ENCODE data around the gene PLA2G2F.

PLA2G2F gene

GRCh38 chr1:20138961-20139550 is at the start of gene PLA2G2F:
Gene PLA2G2F, plus strand, starts transcription at chr1:20139323. Its CDS starts 105 bp downstream, at chr1:20139428.
- POLR2A ChIA-PET = no interaction called here
- CTCF ChIA-PET = no interaction called here
- TF ChIP-seq FOXK2 (IDR thresholded peaks at IDR 0.05) (no peak), ZNF384 (IDR thresholded peaks at IDR 0.05) (no peak), SP1 (IDR thresholded peaks at IDR 0.05) (no peak), ELF4 (IDR thresholded peaks at IDR 0.05) (no peak), SUZ12 (IDR thresholded peaks at IDR 0.05) (no peak), ARNT (IDR thresholded peaks at IDR 0.05) (no peak), LEF1 (IDR thresholded peaks at IDR 0.05; ENCODE audit: borderline replicate concordance) (no peak), HDGF (IDR thresholded peaks at IDR 0.05; ENCODE audit: borderline replicate concordance) (no peak), PKNOX1 (IDR thresholded peaks at IDR 0.05) (no peak), FOXA1 (IDR thresholded peaks at IDR 0.05) (no peak), NFRKB (IDR thresholded peaks at IDR 0.05) (no peak)
- no peak for DNase-seq (ENCODE audit: extremely low spot score)

GRCh38 chr1:20089328-20090077 is 49.6 kb upstream of the PLA2G2F start:
- CTCF ChIA-PET = no interaction called here
- DNase-seq (ENCODE audit: extremely low spot score) = no peak
- POLR2A ChIA-PET = no interaction called here
- TF ChIP-seq PKNOX1 (IDR thresholded peaks at IDR 0.05) = no peak
- TF ChIP-seq CTBP1 (IDR thresholded peaks at IDR 0.05; ENCODE audit: borderline replicate concordance) = no peak
- TF ChIP-seq ARNT (IDR thresholded peaks at IDR 0.05) = no peak
- TF ChIP-seq ELF4 (IDR thresholded peaks at IDR 0.05) = no peak
- no peak for TF ChIP-seq FOXK2 (IDR thresholded peaks at IDR 0.05)
- TF ChIP-seq LEF1 (IDR thresholded peaks at IDR 0.05; ENCODE audit: borderline replicate concordance) = no peak
- TF ChIP-seq NFRKB (IDR thresholded peaks at IDR 0.05) = no peak
- TF ChIP-seq SUZ12 (IDR thresholded peaks at IDR 0.05) = no peak
- no peak for TF ChIP-seq FOXA1 (IDR thresholded peaks at IDR 0.05)
- TF ChIP-seq ZNF384 (IDR thresholded peaks at IDR 0.05) = no peak
- TF ChIP-seq TARDBP (IDR thresholded peaks at IDR 0.05) = no peak
- no peak for TF ChIP-seq FOXM1 (IDR thresholded peaks at IDR 0.05; ENCODE audit: borderline replicate concordance)
- TF ChIP-seq HDGF (IDR thresholded peaks at IDR 0.05; ENCODE audit: borderline replicate concordance) = no peak
- TF ChIP-seq L3MBTL2 (conservative IDR thresholded peaks at IDR 0.05) = no peak
- no peak for TF ChIP-seq SP1 (IDR thresholded peaks at IDR 0.05)

GRCh38 chr1:20090119-20090518 is 49.0 kb upstream of the PLA2G2F start:
- DNase-seq (ENCODE audit: extremely low spot score) = no peak
- POLR2A ChIA-PET = no interaction called here

GRCh38 chr1:20090641-20091040 is 48.5 kb upstream of the PLA2G2F start:
- POLR2A ChIA-PET = no interaction called here
- CTCF ChIA-PET = no interaction called here
- DNase-seq (ENCODE audit: extremely low spot score) = no peak
- TF ChIP-seq NFRKB (IDR thresholded peaks at IDR 0.05) (no peak), ARNT (IDR thresholded peaks at IDR 0.05) (no peak), FOXA1 (IDR thresholded peaks at IDR 0.05) (no peak), ZNF384 (IDR thresholded peaks at IDR 0.05) (no peak), PKNOX1 (IDR thresholded peaks at IDR 0.05) (no peak), SP1 (IDR thresholded peaks at IDR 0.05) (no peak), BHLHE40 (IDR thresholded peaks at IDR 0.05; ENCODE audit: borderline replicate concordance) (no peak), ELF4 (IDR thresholded peaks at IDR 0.05) (no peak), LEF1 (IDR thresholded peaks at IDR 0.05; ENCODE audit: borderline replicate concordance) (no peak), SUZ12 (IDR thresholded peaks at IDR 0.05) (no peak), FOXM1 (IDR thresholded peaks at IDR 0.05; ENCODE audit: borderline replicate concordance) (no peak), HDGF (IDR thresholded peaks at IDR 0.05; ENCODE audit: borderline replicate concordance) (no peak), L3MBTL2 (conservative IDR thresholded peaks at IDR 0.05) (no peak)

More at GRCh38 chr1:20090119-20090518, 49.0 kb upstream of the PLA2G2F start:
- no peak for TF ChIP-seq HDGF (IDR thresholded peaks at IDR 0.05; ENCODE audit: borderline replicate concordance)
- no peak for TF ChIP-seq SUZ12 (IDR thresholded peaks at IDR 0.05)
- TF ChIP-seq BHLHE40 (IDR thresholded peaks at IDR 0.05; ENCODE audit: borderline replicate concordance) = no peak
- TF ChIP-seq FOXM1 (IDR thresholded peaks at IDR 0.05; ENCODE audit: borderline replicate concordance) = no peak
- CTCF ChIA-PET = no interaction called here

- DNase-seq (ENCODE audit: extremely low spot score) = no peak
- ChIA-PET POLR2A (no interaction called here), CTCF (no interaction called here)
- no peak for TF ChIP-seq ELF4 (IDR thresholded peaks at IDR 0.05)
- TF ChIP-seq SUZ12 (IDR thresholded peaks at IDR 0.05) = no peak
- no peak for TF ChIP-seq FOXM1 (IDR thresholded peaks at IDR 0.05; ENCODE audit: borderline replicate concordance)
- no peak for TF ChIP-seq ZNF384 (IDR thresholded peaks at IDR 0.05)
- no peak for TF ChIP-seq TARDBP (IDR thresholded peaks at IDR 0.05)
- no peak for TF ChIP-seq FOXA1 (IDR thresholded peaks at IDR 0.05)
- no peak for TF ChIP-seq FOXK2 (IDR thresholded peaks at IDR 0.05)
- no peak for TF ChIP-seq LEF1 (IDR thresholded peaks at IDR 0.05; ENCODE audit: borderline replicate concordance)
- no peak for TF ChIP-seq NFRKB (IDR thresholded peaks at IDR 0.05)
- no peak for TF ChIP-seq PKNOX1 (IDR thresholded peaks at IDR 0.05)
- TF ChIP-seq L3MBTL2 (conservative IDR thresholded peaks at IDR 0.05) = no peak
- TF ChIP-seq SP1 (IDR thresholded peaks at IDR 0.05) = no peak
- no peak for TF ChIP-seq HDGF (IDR thresholded peaks at IDR 0.05; ENCODE audit: borderline replicate concordance)
Observed at GRCh38 chr1:20093303-20093702, 45.8 kb upstream of the PLA2G2F start.

Measured in HEK293T (cell line).